GM10847 (cell line): ENCODE results near the gene TADA2A.
A peak's percentile ranks its signal among the peaks of the same experiment; 100 is the strongest.

Experiments
- POLR2A ChIP-seq: IDR thresholded peaks from 2 replicates; pipeline ENCODE4 v1.6.1; 2011; ENCODE audit not compliant: insufficient read length; ENCODE audit errors: extremely low read depth

Gene TADA2A, protein sequence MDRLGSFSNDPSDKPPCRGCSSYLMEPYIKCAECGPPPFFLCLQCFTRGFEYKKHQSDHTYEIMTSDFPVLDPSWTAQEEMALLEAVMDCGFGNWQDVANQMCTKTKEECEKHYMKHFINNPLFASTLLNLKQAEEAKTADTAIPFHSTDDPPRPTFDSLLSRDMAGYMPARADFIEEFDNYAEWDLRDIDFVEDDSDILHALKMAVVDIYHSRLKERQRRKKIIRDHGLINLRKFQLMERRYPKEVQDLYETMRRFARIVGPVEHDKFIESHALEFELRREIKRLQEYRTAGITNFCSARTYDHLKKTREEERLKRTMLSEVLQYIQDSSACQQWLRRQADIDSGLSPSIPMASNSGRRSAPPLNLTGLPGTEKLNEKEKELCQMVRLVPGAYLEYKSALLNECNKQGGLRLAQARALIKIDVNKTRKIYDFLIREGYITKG

DNA sequence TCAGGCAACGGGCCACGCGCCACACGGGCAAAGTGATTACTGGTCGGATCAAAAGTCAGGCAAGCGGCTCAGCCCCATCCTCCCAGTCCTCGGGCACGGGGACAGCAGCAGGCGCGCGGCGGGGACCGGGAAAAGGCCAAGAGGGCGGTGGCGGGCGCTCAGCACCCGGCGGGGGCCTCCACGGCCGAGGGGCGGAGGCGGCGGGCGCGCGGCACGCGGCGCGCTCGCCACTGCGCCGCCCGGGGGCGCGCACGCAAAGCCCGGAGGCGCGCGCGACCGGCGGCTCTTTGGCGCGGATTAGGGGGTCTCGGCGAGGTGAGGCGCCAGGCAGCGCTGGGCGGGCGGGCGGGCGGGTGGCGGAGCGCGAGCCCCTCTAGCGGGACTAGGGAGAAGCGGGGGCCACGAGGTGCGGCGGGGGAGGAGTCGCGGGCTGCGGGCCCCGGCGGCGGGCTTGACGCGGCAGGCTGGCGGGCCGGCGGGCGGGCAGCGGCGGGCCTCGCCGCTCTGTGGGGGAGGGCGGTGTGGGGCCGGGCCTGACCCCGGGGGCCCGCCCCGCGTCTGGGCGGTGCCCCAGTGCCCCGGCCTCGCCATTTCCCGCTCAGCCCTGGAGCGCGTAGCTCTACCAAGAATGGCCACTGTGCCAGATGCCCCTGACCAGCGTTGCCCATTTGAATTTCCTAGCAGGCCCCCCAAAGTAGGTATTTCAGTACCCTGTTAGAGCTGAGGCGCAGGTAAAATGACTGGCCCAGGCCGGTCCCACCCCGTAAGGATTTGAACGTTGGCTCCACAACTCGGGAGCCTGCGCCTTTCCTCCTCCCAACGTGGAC, at the start of gene TADA2A, which contains the start of gene ACACA:
Gene TADA2A, plus strand, starts transcription at position 252 of the 827 bp plus-strand sequence. CDS start 4,480 bp downstream, outside the sequence.
Gene ACACA, minus strand, starts transcription at position 202 of the 827 bp plus-strand sequence. CDS start 537 bp downstream, outside the sequence.
- peak; percentile 76 for TF ChIP-seq POLR2A

DNA sequence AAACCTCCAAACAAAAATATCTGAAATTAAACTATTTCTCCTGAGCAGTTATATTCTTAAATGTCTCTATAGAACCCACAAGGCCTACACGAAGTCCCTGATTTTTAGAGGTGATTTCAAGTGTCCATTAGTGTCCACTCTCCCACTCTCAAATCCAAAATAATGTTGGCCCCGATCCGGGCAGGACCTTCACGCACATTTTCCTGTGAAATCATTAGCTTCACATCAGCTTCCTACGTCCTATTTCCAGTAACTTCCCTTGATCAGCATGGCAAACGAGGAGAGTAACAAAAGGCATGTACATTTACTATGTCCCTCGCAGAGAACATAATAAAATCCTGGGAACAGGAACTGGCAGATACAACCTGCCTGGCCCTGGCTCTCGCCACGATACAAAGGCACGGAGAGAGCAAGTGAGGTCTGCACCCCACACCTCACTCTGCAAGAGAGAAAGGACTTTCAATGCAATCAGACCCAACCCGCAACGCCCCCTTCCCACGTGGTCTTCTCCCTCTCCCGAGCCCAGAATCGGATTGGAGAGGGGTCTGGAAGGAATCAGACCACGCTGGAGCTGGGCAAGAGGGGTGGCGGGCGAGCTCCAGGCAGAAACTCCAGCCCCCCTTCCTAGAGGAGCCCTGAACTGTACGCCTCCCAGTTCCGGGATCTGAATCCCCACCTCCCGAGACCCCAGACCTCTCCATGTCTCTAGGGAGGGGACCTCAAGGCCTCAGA, 48.4 kb upstream of the TADA2A start:
- TF ChIP-seq POLR2A, result no peak

DNA sequence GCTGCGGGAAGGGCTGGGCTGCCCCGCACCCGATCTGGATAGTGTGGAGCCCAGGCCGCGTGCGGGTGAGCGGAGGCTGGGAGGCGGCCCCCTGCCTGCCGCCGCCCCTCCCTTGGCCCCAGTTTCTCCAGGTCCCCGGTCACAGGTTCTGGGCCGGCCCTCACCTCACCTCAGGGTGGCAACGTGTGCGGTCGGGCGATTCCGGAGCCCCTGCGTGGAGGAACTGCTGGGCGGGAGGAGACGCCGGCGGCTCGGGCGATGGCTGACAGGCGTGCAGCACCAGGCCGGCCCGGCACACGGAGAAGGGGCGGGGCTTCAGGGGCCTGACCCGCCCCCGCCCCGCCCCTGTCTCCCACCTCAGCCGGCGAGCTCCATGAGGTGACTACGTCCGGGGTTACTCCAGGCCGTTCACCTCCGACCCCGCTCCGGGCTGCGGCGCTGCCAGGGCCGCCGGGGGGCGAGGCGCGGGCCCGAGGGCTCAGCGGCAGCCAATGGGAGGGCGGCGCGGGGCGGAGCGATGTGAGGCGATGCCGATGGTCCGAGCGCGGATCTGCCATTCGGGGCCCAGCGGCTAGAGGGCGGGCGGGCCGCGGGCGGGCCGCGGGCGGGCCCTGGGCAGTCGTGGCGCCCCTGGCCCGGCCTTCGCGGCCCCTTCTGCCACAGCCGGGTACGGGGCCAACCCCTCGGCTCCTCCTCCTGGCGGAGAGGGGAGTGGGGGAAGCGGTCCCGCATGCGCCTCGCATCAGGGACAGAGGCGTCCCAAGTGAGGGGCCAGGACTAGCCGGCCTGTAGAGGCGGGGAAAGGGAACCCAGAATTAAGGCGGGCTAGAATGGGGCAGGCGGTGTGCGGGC, 47.6 kb upstream of the TADA2A start:
- peak; percentile 48 for TF ChIP-seq POLR2A

DNA sequence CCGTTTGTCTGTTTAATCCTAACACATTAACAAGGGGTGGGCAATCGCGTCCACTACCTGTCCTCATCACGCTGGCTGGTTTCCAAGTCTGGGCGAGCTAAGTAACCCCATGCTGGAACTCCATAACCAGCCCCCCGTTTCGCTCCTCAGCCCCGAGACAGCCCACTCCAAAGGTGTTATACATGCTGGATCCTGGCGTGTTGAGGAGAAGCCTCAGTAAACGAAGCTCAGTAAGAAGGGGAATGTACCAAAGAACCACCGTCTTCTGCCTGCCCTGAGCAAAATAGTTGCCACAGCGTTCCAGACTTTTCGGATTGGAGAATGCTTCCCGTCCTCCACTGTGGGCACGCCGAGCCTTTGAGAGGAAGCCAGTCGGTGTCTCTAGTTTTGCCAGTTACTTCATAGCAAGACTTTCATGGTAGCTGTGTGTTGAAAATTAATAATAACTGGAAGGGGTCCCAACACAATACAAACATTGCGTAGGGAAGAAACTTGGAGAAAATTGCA, 47.0 kb upstream of the TADA2A start:
- no peak for TF ChIP-seq POLR2A

DNA sequence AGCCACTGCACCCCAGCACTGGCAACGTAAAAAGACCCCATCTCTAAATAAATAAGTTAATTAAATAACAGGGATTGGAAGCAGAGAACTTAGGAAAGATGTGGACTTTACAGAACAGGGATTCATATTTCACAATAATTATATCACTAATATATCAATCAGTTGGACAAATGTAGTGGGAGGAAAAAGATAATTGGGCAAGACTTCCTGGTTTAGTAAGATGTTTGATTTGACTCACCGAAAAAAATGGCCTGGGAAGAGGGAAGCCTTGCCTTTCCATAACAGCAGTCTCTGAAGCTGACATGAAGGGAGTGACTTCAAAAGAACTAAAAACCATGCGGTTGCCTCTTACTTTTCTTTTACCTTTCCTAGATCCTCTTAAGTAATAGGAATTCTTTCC, 46.1 kb upstream of the TADA2A start:
- TF ChIP-seq POLR2A, result no peak

DNA sequence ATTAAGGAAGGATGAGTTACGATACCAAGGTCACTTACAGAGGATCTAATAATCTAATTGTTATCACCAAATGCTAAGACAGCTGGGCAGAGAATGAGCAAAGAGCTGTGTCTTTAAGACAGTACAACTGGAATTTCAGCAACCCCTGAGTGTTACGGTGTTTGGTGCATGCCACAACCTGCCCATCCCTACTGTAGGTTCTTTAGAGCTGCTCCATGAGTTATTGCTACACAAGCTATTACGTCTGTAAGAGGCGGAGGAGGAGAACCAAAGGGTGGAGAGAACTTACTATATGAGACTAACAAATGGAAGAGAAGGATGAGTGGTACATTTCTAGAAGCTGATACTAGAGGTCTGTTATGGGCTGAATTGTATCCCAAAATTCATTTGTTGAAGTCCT, 45.1 kb upstream of the TADA2A start:
- TF ChIP-seq POLR2A, result no peak

DNA sequence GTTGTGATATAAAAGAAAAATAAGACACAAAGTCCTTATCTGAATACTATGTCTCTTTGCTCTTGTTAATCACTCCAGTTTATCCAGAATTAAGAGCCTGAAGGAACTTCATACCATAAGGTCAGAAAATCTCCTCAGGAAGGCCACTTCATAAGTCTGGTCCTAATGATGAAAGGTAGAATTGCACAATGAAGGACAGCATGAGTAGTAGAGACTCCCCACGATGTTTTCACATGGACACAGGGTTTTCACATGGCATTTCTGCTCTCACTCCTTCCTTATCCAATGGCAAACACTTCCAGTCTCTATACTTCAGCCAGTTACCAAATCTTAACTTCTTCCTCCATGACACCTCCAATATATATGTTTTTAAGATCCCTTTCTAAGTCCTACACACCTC, 41.1 kb upstream of the TADA2A start:
- TF ChIP-seq POLR2A, result no peak

DNA sequence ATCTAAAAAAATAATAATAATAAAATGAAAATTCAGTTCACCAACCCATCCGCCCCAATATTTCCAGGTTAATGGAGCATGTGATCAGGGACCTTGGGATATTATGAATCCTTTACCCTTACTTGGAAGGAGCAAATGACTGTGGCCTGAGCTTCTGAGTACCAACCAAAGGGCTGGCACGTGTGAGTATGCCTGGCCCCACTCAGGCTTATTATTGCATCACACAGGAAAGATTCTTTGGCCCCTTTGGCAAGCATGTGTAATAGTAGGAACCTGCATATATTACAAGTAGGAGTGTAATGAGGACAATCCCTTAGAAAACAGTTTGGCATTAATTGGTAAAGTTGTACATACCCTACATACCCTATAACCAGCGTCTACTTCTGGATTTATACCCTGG, 38.1 kb upstream of the TADA2A start:
- TF ChIP-seq POLR2A, result no peak

DNA sequence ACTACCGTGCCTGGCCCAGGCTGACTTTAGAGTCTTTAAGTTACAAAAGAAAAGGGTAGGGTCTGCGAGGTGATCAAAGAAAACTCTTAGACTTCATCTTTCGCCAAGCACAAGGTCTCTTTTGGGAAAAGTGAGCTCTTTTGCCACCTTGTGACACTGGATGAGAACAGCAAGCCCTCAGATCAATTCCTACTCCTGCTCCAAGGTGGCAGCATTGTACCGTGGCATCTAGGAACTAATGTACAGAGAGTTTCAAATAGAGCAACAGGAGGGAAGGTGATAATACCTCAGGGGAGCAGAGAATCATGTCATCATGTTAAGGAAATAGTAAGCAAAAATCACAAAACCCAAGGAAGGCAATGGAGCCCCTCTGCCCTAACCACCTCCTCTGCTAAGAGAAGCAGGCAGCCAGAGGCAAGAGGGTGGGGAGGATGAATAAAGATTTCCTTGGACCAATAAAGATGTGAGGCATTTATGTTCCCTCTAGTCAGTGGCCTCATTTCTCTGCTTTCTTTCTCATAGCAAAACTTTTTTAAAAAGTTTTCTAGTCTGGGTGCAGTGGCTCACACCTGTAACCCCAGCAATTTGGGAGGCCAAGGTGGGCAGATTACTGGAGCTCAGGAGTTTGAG, 33.0 kb upstream of the TADA2A start:
- no peak for TF ChIP-seq POLR2A

DNA sequence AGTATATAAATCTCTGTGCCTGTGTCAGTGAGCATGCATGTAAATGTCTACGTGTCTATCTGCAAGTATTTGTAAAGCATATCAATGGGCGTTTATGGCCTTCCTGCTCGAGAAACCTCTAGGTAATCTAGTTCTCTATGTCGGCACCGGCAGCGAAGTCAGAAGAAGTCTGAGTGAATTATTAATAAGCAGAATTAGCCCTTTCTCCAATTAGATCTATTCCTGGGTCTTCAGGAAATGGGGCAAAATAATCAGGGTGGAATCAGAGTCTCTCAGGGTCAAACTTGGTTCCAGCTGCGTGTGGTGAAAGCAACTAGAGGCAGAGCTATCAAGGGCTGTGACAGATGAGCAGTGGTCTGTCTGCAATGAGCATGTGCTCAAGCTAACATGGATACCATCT, 31.0 kb upstream of the TADA2A start, which contains the start of gene C17orf78:
Gene C17orf78, plus strand, starts transcription at position 280 of the 400 bp plus-strand sequence. Its CDS starts 108 bp downstream, at position 388.
- TF ChIP-seq POLR2A, result no peak

DNA sequence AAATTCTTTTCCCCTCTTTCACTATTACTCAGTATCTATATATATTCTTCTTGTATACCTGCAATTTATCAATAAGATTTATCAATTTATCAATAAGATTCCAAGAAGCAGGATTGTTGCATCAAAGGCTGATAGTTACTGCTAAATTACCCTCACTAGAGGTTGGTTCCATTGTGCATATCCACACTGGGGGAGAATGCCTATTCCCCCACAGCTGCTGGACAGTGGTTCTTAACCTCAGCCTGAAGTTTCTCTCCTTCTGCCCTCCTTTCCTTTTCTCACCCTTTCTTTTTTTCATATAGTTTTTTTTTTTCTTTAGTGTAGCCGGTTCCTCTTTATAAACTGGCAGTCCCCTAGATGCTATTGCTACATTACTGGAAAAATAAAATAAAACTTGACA, 24.6 kb upstream of the TADA2A start:
- no peak for TF ChIP-seq POLR2A

DNA sequence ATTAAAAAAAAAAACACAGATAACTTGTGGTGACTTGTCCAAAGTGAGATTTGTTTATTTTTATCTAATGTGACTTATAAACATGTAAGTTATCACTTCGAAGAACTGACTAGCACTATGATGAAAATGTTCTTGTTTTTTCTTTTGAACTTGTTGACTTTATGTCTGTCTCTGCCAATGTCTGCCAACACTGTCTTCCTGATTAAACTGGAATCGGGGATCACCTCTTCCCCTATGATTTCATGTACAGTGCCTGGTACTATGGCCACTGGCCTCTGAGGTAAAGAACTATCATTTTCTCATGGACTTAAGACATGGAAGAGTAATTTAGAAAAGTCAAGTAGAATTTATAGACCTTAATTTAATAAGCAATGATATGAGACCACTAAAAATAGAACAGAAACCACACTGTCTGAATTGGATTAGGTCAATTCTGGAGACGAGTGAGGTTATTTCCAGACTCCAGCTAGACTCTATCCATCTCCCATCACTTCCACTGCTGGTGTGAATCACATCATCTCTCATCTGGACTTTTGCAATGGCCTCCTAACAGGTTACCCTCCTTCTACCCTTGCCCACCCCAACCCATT, 22.0 kb upstream of the TADA2A start:
- no peak for TF ChIP-seq POLR2A

DNA sequence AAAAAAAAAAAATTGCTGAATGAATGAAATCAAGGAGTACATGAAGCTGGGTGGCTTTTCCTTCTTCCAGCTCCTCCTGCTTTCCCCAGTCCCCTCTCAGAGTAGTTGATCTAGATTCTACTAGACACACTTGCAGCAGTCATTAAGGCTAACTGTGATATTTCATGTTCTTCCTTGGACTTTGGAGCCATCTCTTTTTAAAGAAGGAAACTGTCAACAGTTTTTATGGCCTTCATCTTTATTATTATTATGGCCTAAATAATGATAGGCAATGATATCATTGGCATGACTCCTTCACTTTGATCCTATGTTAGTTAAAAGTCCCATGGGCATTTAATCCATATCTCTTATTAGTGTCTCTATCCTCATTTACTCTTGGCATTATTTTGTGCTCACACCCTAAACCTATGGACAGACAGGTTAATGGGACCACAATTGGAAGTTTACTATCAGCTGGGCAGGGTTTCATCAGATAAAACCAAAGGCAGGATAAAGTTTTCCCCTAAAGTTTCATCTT, 21.2 kb upstream of the TADA2A start:
- no peak for TF ChIP-seq POLR2A

DNA sequence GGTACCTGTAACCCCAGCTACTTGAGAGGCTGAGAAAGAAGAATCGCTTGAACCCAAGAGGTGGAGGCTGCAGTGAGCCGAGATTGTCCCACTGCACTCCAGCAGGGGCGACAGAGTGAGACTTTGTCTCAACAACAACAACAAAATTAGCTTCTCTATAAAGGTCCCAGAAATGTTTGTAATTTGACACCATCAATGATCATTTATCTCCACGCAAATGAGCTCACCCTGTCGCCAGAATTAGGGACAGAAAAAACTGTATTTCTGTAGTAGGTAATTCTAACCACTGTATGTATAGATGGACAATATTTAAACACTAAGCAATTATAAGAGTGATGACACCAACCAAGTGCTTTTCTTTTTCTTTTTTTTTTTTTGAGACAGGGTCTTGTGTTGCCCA, 20.2 kb upstream of the TADA2A start:
- no peak for TF ChIP-seq POLR2A
